Heart right ventricle (tissue), 16 donors: ENCODE measurements around the gene NELFB. TPM values are rescaled to one million over a fixed set of nuclear protein-coding genes. Genes with fewer than 3 reads are reported as not detected.
A peak's percentile ranks its signal among the peaks of the same experiment; 100 is the strongest.

ENCODE experiments used
- ATAC-seq, 8 donors: fragments of 200-7000 bp; cut with Tn5 transposase; one replicate each; pipeline ENCODE4 v1.9.1; 2020; ENCODE audit warnings: mild to moderate bottlenecking in 8 of 8, moderate library complexity in 8 of 8, moderate number of reproducible peaks in 1 of 8
- DNase-seq, 2 donors: peaks; one replicate each; pipeline ENCODE4 v3.0.0-alpha.2; 2020
- H3K27ac ChIP-seq, 10 donors: fragments of 200-600 bp; sonication (generic) in 2 of 10; one replicate each; pipeline versions ENCODE4 v1.5.0 to v1.8.0; 2020 to 2022; ENCODE audit warnings: mild to moderate bottlenecking in 3 of 10
- H3K27me3 ChIP-seq, 7 donors: fragments of 200-600 bp; one replicate each; pipeline ENCODE4 v1.8.0; 2021 to 2022; ENCODE audit warnings: mild to moderate bottlenecking in 2 of 7
- H3K36me3 ChIP-seq, 9 donors: fragments of 200-600 bp; sonication (generic) in 1 of 9; one replicate each; pipeline versions ENCODE4 v1.5.0 to v1.8.0; 2020 to 2022; ENCODE audit warnings: mild to moderate bottlenecking in 2 of 9
- H3K4me1 ChIP-seq, 9 donors: fragments of 200-600 bp; sonication (generic) in 1 of 9; one replicate each; pipeline versions ENCODE4 v1.5.0 to v1.8.0; 2020 to 2022; ENCODE audit warnings: mild to moderate bottlenecking in 4 of 9
- H3K4me3 ChIP-seq, 10 donors: fragments of 200-600 bp; sonication (generic) in 2 of 10; one replicate each; pipeline versions ENCODE4 v1.5.0 to v1.8.0; 2020 to 2022; ENCODE audit warnings: mild to moderate bottlenecking in 7 of 10, moderate library complexity in 2 of 10
- H3K9me3 ChIP-seq, 11 donors: fragments of 200-600 bp in 10 of 11; sonication (generic) in 2 of 11; one replicate each; pipeline versions ENCODE4 v1.5.0 to v1.8.0; 2013 to 2022; ENCODE audit warnings: mild to moderate bottlenecking in 2 of 11, control low read depth in 1 of 11, moderate library complexity in 1 of 11
- CTCF ChIP-seq, 9 donors: fragments of 200-600 bp; sonication (generic) in 2 of 9; IDR thresholded peaks; one replicate each; pipeline versions ENCODE4 v1.5.0 to v1.8.0; 2021 to 2022; ENCODE audit warnings: antibody characterized with exemption in 9 of 9, mild to moderate bottlenecking in 5 of 9, moderate library complexity in 1 of 9
- WGBS, 2 donors: extraction: QIAGEN DNeasy Blood & Tissue Kit; methylation state at CpG; one replicate each; pipeline ENCODE4 v1.1.7; 2013; ENCODE audit warnings: inconsistent platforms in 1 of 2; 5-methylcytosine and 5-hydroxymethylcytosine counted together
- intact Hi-C, 10 donors: fragments of 100-400 bp; cut with DNase I; formaldehyde crosslinking; loops; one replicate each; pipeline versions ENCODE4 v1.11.1 to v1.14.2; 2022
- polyA plus RNA-seq, 2 donors: library from polyadenylated mRNA; stranded (reverse); fragments of 200-250 nt; gene quantifications; one replicate each; pipeline ENCODE4 v1.2.3, GENCODE V29; 2013
- total RNA-seq, 10 donors: library from RNA; stranded (reverse); fragmentation: NEBNext Ultra II Directional in 3 of 10; extraction: Animal tissue kit (Norgen Biotek cat#: 25700) in 3 of 10; gene quantifications; one replicate each; pipeline versions ENCODE4 v1.2.1 to v1.2.4, GENCODE V29; 2021 to 2023
- donor health status: Arrhythmogenic right ventricular cardiomyopathy.
- donor health status: ischemic (EF 13 %, LVEDD 7.1; RV severe dilation, severe dysfunction).
- donor health status: healthy with polysubstance abuse.
- donor health status: DM: no; HTN: yes; CAD: no.
- donor health status: DM: no; HTN: no; CAD: no.
- donor health status: ischemic (EF 25% LVEDD 6.9; RV normal size, moderate dysfunction).
- donor health status: ischemic (EF 25% LVEDD 5.7; RV mildly dilated, moderate dysfunction).
- donor health status: healthy.
- donor health status: DM: yes; HTN: yes; CAD: no.
- donor health status: Ischemic cardiomyopathy.
- donor health status: ischemic (EF 35%, LVEDD 5.7; RV mildly dilated, moderate dysfunction).
- donor health status: nonischemic (EF 11% LVEDD 7.7; RV severe dilation, severe dysfunction).
- donor health status: DM: yes; HTN: yes; CAD: no.
- donor health status: PGD.
- donor health status: ischemic (EF 29% LVEDD 5.4; RV normal size, mild dysfunction).
- donor health status: nonischemic (EF 23%, LVEDD 6.1; RV moderate dilation, normal function).

Gene NELFB
- total and polyA plus RNA-seq, 12 donors: 31.5 to 52.9 (median 39.2) TPM

GRCh38 chr9:137294091-137294680 lies 39.1 kb downstream of the NELFB start:
- ATAC-seq (peak in 3 of 8 donors; percentile 5 to 16 (median 6)), DNase-seq (peak; percentile 17 to 39)
- TF ChIP-seq CTCF (IDR thresholded peaks at IDR 0.05): no peak
- H3K36me3 ChIP-seq: peaks cover 0 to 7% (median 0%) of the 10 kb centered on the region in 9 donors
- H3K4me3 ChIP-seq: no peak overlapping the region
- H3K27ac ChIP-seq: peak overlapping the region in 5 of 10 donors; percentile 25 to 91 (median 40)
- peaks cover 0 to 54% (median 16%) of the 10 kb centered on the region in 7 donors for H3K27me3 ChIP-seq
- H3K4me1 ChIP-seq: peaks cover 5 to 46% (median 37%) of the 10 kb centered on the region in 9 donors
- intact Hi-C loops: loop anchor here in 9 of 10 donors (2.0 to 10.0 kb wide), 7 partner anchors 113 to 233 kb away; partner anchors contain the start of gene ENTPD8 (in 1 of the 9)
- H3K9me3 ChIP-seq: peaks cover 0 to 4% (median 0%) of the 10 kb centered on the region in 11 donors
- 34 to 38% methylated on average over 11 of the region's 11 CpGs for WGBS, 2 donors

- DNase-seq (peak in 1 of 2 donors; percentile 24), ATAC-seq (peak in 2 of 8 donors; percentile 6 to 9)
- H3K4me3 ChIP-seq: peak overlapping the region in 9 of 10 donors; percentile 38 to 87 (median 53)
- peak in 7 of 9 donors; percentile 14 to 55 (median 36) for TF ChIP-seq CTCF (IDR thresholded peaks at IDR 0.05)
- H3K27me3 ChIP-seq: peaks cover 0 to 60% (median 16%) of the 10 kb centered on the region in 7 donors
- intact Hi-C loops: loop anchor here in 9 of 10 donors (2.0 to 10.0 kb wide), 8 partner anchors 93 to 233 kb away; partner anchors contain the start of gene ENTPD8 (in 1 of the 9)
- peaks cover 0 to 10% (median 0%) of the 10 kb centered on the region in 9 donors for H3K36me3 ChIP-seq
- 19 to 22% methylated on average over 35 of the region's 35 CpGs for WGBS, 2 donors
- H3K27ac ChIP-seq: peak overlapping the region in 7 of 10 donors; percentile 14 to 94 (median 40)
- peaks cover 0 to 4% (median 0%) of the 10 kb centered on the region in 11 donors for H3K9me3 ChIP-seq
- peaks cover 5 to 51% (median 37%) of the 10 kb centered on the region in 9 donors for H3K4me1 ChIP-seq
Observed at GRCh38 chr9:137294681-137295237, 39.6 kb downstream of the NELFB start.

- intact Hi-C loops: loop anchor here in 7 of 10 donors (2.0 to 10.0 kb wide), 5 partner anchors 92 to 229 kb away; partner anchors contain the start of gene ENTPD8 (in 1 of the 7)
- peaks cover 0 to 66% (median 16%) of the 10 kb centered on the region in 7 donors for H3K27me3 ChIP-seq
- H3K4me3 ChIP-seq: peak overlapping the region in 9 of 10 donors; percentile 38 to 87 (median 53)
Observed at GRCh38 chr9:137295238-137295811, 40.2 kb downstream of the NELFB start.

More at GRCh38 chr9:137295238-137295811, 40.2 kb downstream of the NELFB start:
- peak; percentile 33 to 90 (median 63) for TF ChIP-seq CTCF (IDR thresholded peaks at IDR 0.05)
- peaks cover 0 to 4% (median 0%) of the 10 kb centered on the region in 11 donors for H3K9me3 ChIP-seq
- 2 to 5% methylated on average over 31 to 76 of the region's 76 CpGs for WGBS, 2 donors
- peaks cover 5 to 57% (median 37%) of the 10 kb centered on the region in 9 donors for H3K4me1 ChIP-seq
- H3K27ac ChIP-seq: peak overlapping the region in 9 of 10 donors; percentile 80 to 94 (median 89)
- DNase-seq: peak; percentile 19 to 55
- ATAC-seq: peak in 4 of 8 donors; percentile 19 to 43 (median 28)
- peaks cover 0 to 10% (median 0%) of the 10 kb centered on the region in 9 donors for H3K36me3 ChIP-seq
